HCT116 (cell line): Measurements from ENCODE around the gene NOC2L. TPM values are rescaled to one million over a fixed set of nuclear protein-coding genes. Genes with fewer than 3 reads are reported as not detected.

Experiments
- ATAC-seq: fragments of 200-7000 bp; cut with Tn5 transposase; 2 replicates; pipeline ENCODE4 v1.9.1; 2020; ENCODE audit warnings: mild to moderate bottlenecking, moderate library complexity
- BruUV-seq: library from RNA; stranded (reverse); fragments of 400-500 nt; replicated peaks from 2 replicates; lab custom pipeline; 2021; lab: Mats Ljungman, UMichigan
- CTCF ChIA-PET: fragments of 300-600 bp; sonication (Branson Sonifier 250); formaldehyde crosslinking; loops from one replicate; lab custom pipeline; 2021; ENCODE audit warnings: antibody characterized with exemption; lab: Charles Lee
- POLR2A ChIA-PET: fragments of 300-600, 350-600 bp; sonication (Branson Sonifier 250); formaldehyde crosslinking; loops from one replicate; lab custom pipeline; 2021; ENCODE audit warnings: antibody characterized with exemption; lab: Charles Lee
- RAD21 ChIA-PET, 2 experiments: fragments of 300-600 bp; sonication (Branson Sonifier 250); formaldehyde crosslinking; loops; one replicate each; lab custom pipeline; 2023; ENCODE audit warnings: low total read pairs in 2 of 2; ENCODE audit not compliant: uncharacterized antibody in 2 of 2, unreplicated experiment in 2 of 2, low non-redundant PET in 1 of 2; lab: Charles Lee
- DNase-seq: peaks from one replicate; pipeline ENCODE4 v3.0.0-alpha.2; 2010; ENCODE audit warnings: low read depth, low spot score
- H2AFZ ChIP-seq: fragments of 200-600 bp; shearing (Covaris generic), sonication (generic); 2 replicates; pipeline ENCODE4 v1.6.1; 2017; ENCODE audit warnings: low read depth, mixed run types, mixed read lengths, antibody characterized with exemption, low read length; ENCODE audit not compliant: poor library complexity, severe bottlenecking
- H3K27ac ChIP-seq: 2 replicates; pipeline ENCODE4 v1.5.1; 2012; ENCODE audit warnings: low read depth, low read length
- H3K27me3 ChIP-seq: fragments of 200-600 bp; sonication (generic); 2 replicates; pipeline ENCODE4 v1.6.1; 2016; ENCODE audit warnings: mixed run types, low read length, mixed read lengths; ENCODE audit not compliant: insufficient read depth
- H3K36me3 ChIP-seq, 2 experiments: fragments of 200-500 bp in 1 of 2; fragments of 200-600 bp in 1 of 2; sonication (Bioruptor generic) in 1 of 2; sonication (generic) in 1 of 2; 2 replicates each; pipeline versions ENCODE4 v1.5.1 to v1.6.1; 2014 to 2016; ENCODE audit warnings: low read length in 2 of 2, inconsistent platforms in 1 of 2, mixed read lengths in 1 of 2, mixed run types in 1 of 2; ENCODE audit not compliant: insufficient read depth in 2 of 2, control insufficient read depth in 1 of 2
- H3K4me1 ChIP-seq, 2 experiments: fragments of 200-600 bp in 1 of 2; sonication (generic) in 1 of 2; 2 replicates each; pipeline versions ENCODE4 v1.5.1 to v1.6.1; 2012 to 2017; ENCODE audit warnings: low read length in 2 of 2, inconsistent platforms in 1 of 2, mild to moderate bottlenecking in 1 of 2, mixed read lengths in 1 of 2, mixed run types in 1 of 2, moderate library complexity in 1 of 2; ENCODE audit not compliant: insufficient read depth in 2 of 2, control insufficient read depth in 1 of 2
- H3K4me2 ChIP-seq: fragments of 200-600 bp; sonication (generic); 2 replicates; pipeline ENCODE4 v1.6.1; 2017; ENCODE audit warnings: mixed run types, low read length, mixed read lengths
- H3K4me3 ChIP-seq, 2 experiments: fragments of 200-600 bp in 1 of 2; sonication (generic) in 1 of 2; replicated peaks in 1 of 2; 2 replicates each; pipeline ENCODE4 v1.5.1; 2011 to 2016; ENCODE audit warnings: low read length in 2 of 2, control low read depth in 1 of 2, low read depth in 1 of 2, mild to moderate bottlenecking in 1 of 2, mixed read lengths in 1 of 2, mixed run types in 1 of 2
- H3K79me2 ChIP-seq: fragments of 200-600 bp; sonication (generic); 2 replicates; pipeline ENCODE4 v1.6.1; 2017; ENCODE audit warnings: mild to moderate bottlenecking, mixed run types, low read length, moderate library complexity, mixed read lengths; ENCODE audit not compliant: insufficient read depth
- H3K9ac ChIP-seq: fragments of 200-600 bp; sonication (generic); 2 replicates; pipeline ENCODE4 v1.6.1; 2016; ENCODE audit warnings: low read length, mixed read lengths
- H3K9me2 ChIP-seq: fragments of 200-600 bp; sonication (generic), shearing (Covaris generic); 2 replicates; pipeline ENCODE4 v1.6.1; 2017; ENCODE audit warnings: mixed run types, mild to moderate bottlenecking, moderate library complexity; ENCODE audit not compliant: insufficient read depth
- H3K9me3 ChIP-seq, 2 experiments: fragments of 200-500 bp in 1 of 2; fragments of 200-600 bp in 1 of 2; sonication (Bioruptor generic) in 1 of 2; sonication (generic) in 1 of 2; 2 replicates each; pipeline ENCODE4 v1.6.1; 2014 to 2017; ENCODE audit warnings: low read length in 2 of 2, mixed read lengths in 2 of 2, inconsistent platforms in 1 of 2, low read depth in 1 of 2, mild to moderate bottlenecking in 1 of 2, mixed run types in 1 of 2, moderate library complexity in 1 of 2; ENCODE audit not compliant: control insufficient read depth in 1 of 2, insufficient read depth in 1 of 2
- H4K20me1 ChIP-seq: fragments of 200-600 bp; sonication (generic), shearing (Covaris generic); 2 replicates; pipeline ENCODE4 v1.6.1; 2017; ENCODE audit warnings: mixed run types, mild to moderate bottlenecking, moderate library complexity; ENCODE audit not compliant: insufficient read depth
- REST ChIP-seq: IDR thresholded peaks from 2 replicates; pipeline ENCODE4 v1.6.1; 2012; ENCODE audit warnings: low read depth
- intact Hi-C: fragments of 100-400 bp; cut with micrococcal nuclease; formaldehyde crosslinking; loops from 2 replicates; pipeline ENCODE4 v1.10.0; 2022
- total RNA-seq: library from RNA; stranded (reverse); gene quantifications from one replicate; pipeline ENCODE4 v1.2.1, GENCODE V29; 2021; ENCODE audit not compliant: unreplicated experiment
- TF ChIP-seq, protein P1 (sequence below), 3 experiments: fragments of 200-600 bp in 1 of 3; sonication (generic) in 1 of 3; IDR thresholded peaks in 2 of 3; conservative IDR thresholded peaks in 1 of 3; 2 replicates each; pipeline ENCODE4 v1.5.1; 2012 to 2017; ENCODE audit warnings: low read depth in 2 of 3, low read length in 2 of 3, antibody characterized with exemption in 1 of 3, borderline replicate concordance in 1 of 3, control low read depth in 1 of 3, mild to moderate bottlenecking in 1 of 3, mixed read lengths in 1 of 3, mixed run types in 1 of 3, moderate library complexity in 1 of 3; ENCODE audit not compliant: insufficient read depth in 1 of 3

NOC2L gene
- total RNA-seq, 1 experiment from 2014 or later = 260 TPM

DNA sequence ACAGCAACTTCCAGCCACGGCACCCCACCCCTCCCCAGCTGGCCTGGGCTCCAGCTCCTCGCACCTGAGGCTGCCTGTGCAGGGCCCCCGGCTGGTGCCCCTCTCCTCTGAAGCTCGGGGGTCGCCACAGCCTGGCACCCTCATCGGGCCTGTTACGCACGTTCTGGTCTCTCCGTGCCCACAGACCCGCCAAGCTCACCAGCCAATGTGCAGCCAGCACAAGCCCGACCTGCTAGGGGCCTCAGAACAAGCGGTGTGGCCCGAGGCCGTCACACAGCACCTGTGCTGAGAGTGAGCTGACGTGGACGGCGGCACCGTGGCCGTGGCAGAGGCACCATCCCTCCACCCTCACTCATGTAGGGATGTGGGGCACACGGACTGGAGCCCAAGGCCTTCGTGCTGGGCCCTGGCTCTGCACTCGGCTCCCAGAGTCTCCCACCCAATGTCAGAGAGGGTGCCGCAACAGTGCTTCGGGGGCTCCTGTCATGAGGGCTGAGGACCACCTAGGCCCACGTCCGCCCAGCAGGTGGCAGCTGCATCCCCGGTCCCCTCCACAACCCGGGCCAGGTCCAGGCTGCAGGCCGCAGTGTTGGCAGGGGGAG is 39.7 kb downstream of the NOC2L start:
- no peak for ATAC-seq
- Histone ChIP-seq H3K4me1 (peaks cover 31% of the 10 kb centered on the region in 2 experiments), H3K36me3 (no peaks in the 10 kb centered on the region), H3K79me2 (no peaks in the 10 kb centered on the region), H4K20me1 (no peaks in the 10 kb centered on the region), H3K9me3 (no peaks in the 10 kb centered on the region), H3K4me3 (no peak overlapping the region), H3K27ac (no peak overlapping the region), H3K9me2 (no peaks in the 10 kb centered on the region)
- ChIA-PET RAD21 (interaction anchor here in 1 of 2 experiments (0.6 kb wide), 1 partner anchor 23 kb away, joined by 6 read pairs; no protein-coding TSS in a partner anchor), POLR2A (no interaction called here), CTCF (interaction anchor here (0.6 kb wide), 1 partner anchor 15 kb away, joined by 4 read pairs; no protein-coding TSS in a partner anchor)
- no TSS peak for BruUV-seq
- intact Hi-C loops = no loop called here
- TF ChIP-seq, protein P1, sequence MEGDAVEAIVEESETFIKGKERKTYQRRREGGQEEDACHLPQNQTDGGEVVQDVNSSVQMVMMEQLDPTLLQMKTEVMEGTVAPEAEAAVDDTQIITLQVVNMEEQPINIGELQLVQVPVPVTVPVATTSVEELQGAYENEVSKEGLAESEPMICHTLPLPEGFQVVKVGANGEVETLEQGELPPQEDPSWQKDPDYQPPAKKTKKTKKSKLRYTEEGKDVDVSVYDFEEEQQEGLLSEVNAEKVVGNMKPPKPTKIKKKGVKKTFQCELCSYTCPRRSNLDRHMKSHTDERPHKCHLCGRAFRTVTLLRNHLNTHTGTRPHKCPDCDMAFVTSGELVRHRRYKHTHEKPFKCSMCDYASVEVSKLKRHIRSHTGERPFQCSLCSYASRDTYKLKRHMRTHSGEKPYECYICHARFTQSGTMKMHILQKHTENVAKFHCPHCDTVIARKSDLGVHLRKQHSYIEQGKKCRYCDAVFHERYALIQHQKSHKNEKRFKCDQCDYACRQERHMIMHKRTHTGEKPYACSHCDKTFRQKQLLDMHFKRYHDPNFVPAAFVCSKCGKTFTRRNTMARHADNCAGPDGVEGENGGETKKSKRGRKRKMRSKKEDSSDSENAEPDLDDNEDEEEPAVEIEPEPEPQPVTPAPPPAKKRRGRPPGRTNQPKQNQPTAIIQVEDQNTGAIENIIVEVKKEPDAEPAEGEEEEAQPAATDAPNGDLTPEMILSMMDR (IDR thresholded peaks at IDR 0.05 in 2 of 3, conservative IDR thresholded peaks at IDR 0.05 in 1 of 3; ENCODE audit: borderline replicate concordance in 1 of 3, insufficient read depth in 1 of 3, low read depth in 2 of 3, low read length in 2 of 3) = 0 out of 6 replicates have a peak, but pooled peaks of 1 of the 3 experiments have one; percentile 5
- no peak for TF ChIP-seq REST
- TF ChIP-seq, all 23 proteins: peak for 1
- peaks cover 37% of the 10 kb centered on the region; the same call in 1 of the 2 replicates for H3K27me3 ChIP-seq
- H2AFZ ChIP-seq = no peak overlapping the region
- no peak overlapping the region for H3K9ac ChIP-seq
- DNase-seq = no peak
- H3K4me2 ChIP-seq = no peak overlapping the region
